UCSD-AML1 (cell line): ENCODE results near the gene OR51V1.
"Not testable (repeated sequence)": the region's sequence is repeated elsewhere in the genome, so short reads cannot be mapped to it uniquely, and the experiment has no call there.

Experiments used
- DNase-seq: peaks from one replicate; lab custom pipeline; 2025; ENCODE audit not compliant: unreplicated experiment; lab: John Stamatoyannopoulos, UW

The OR51V1 gene

DNA sequence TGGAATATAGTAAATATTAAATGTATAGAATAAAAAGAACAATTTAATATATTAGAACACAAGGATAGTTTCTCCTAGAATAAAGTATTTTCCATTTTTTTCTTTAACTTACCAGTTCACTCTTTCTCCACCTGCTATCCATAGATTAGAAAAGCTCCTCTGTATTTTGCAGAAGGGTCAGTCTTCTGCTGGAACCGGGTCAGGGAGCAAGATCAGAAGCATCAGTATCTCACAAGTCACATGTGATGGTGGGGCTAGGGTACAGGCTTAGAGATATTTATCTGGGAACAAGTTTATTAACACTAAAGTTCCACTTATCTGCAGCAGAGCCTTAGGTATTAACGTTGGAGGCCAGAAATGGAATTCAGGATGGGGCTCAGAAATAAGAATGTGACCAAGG is 28.6 kb downstream of the OR51V1 start:
- DNase-seq, result no peak

DNA sequence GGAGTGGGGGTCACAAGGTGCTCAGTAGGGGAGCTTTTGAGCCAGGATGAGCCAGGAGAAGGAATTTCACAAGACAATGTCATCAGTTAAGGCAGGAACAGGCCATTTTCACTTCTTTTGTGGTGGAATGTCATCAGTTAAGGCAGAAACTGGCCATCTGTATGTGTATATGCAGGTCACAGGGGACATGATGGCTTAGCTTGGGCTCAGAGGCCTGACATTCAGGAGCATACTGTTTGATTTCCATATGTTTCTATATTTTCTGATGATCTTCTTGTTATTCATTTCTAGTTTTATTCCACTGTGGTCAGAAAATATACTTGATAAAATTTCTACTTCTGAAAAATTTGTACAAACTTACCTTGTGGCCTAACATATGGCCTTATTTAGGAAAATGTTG is 34.6 kb downstream of the OR51V1 start:
- DNase-seq, result not testable (repeated sequence)

DNA sequence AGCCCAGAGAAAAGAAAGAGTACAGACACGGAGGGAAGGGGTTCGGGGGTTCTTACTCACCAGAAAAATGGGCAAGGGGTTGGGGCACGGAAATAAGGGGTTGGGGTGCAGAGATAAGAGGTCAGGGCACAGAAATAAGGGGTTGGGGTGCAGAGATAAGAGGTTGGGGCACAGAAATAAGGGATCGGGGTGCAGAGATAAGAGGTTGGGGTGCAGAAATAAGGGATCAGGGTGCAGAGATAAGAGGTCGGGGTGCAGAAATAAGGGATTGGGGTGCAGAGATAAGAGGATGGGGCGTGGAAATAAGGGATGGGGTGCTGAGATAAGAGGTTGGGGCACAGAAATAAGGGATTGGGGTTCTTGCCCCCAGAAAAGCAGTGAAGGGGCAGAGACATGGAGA is 35.7 kb downstream of the OR51V1 start:
- not testable (repeated sequence) for DNase-seq

DNA sequence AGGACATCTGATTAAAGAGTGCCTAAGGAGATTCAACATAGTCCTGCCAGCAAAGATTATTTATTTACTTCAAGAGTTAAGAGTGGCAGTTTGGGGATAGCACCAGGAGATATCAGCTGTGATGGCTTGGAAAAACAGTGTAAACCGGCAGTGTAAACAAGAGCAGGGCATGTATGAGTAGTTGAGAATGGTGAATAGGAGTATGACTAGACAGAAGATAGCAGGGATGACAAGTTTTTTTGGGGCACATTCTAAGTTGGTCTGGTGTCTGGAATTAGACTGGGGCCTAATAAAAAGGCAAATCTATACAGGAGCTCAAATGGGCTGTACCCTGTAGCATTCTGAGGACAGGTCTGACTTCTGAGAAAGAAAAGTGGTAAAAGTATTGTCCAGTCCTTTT is 39.4 kb downstream of the OR51V1 start:
- DNase-seq, result not testable (repeated sequence)

DNA sequence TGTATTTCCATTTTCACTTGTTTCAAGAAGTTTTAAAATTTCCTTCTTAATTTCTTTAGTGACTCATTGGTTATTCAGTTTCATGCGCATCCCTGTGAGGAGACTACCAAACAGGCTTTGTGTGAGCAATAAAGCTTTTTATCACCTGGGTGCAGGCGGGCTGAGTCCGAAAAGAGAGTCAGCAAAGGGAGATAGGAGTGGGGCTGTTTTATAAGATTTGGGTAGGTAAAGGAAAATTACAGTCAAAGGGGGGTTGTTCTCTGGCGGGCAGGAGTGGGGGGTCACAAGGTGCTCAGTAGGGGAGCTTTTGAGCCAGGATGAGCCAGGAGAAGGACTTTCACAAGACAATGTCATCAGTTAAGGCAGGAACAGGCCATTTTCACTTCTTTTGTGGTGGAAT is 40.3 kb downstream of the OR51V1 start:
- not testable (repeated sequence) for DNase-seq

DNA sequence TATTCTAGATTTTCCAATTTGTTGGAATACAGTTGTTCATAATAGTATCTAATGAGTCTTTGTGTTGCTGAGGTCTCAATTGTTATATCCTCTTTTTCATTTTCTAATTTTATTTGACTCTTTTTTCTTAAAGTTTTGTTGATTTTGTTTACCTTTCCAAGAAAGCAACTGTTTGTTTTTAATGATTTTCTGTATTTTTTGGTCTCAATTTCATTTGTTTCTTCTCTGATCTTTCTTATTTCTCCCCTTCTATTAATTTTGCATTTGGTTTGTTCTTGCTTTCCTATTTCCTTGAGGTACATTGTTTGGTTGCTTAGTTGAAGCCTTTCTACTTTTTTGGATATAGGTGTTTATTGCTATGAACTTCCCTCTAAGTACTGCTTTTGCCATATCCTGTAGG is 40.7 kb downstream of the OR51V1 start:
- no peak for DNase-seq

DNA sequence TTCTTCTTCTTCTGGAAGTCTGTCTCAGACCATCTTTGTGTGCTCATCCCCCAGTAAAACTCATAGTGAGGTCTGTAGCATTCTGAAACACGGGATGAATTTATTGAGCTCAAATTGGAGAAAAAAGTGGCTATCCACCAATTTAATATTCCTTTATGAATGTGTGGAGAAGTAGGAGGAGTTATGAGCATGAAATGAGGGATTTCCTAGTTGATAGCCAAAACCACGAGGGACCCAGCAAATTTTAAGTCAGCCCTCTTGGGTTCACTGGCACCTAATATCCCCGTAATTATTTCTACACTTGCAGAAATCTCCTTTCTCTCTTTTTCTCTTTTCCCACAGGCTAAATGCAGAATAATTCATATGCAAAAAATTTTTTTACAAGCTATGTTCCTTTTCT is 45.8 kb downstream of the OR51V1 start, which contains the start of gene OR52A1:
Gene OR52A1, minus strand, starts transcription at position 101 of the 400 bp plus-strand sequence. CDS start 2,388 bp downstream, outside the sequence.
- no peak for DNase-seq

DNA sequence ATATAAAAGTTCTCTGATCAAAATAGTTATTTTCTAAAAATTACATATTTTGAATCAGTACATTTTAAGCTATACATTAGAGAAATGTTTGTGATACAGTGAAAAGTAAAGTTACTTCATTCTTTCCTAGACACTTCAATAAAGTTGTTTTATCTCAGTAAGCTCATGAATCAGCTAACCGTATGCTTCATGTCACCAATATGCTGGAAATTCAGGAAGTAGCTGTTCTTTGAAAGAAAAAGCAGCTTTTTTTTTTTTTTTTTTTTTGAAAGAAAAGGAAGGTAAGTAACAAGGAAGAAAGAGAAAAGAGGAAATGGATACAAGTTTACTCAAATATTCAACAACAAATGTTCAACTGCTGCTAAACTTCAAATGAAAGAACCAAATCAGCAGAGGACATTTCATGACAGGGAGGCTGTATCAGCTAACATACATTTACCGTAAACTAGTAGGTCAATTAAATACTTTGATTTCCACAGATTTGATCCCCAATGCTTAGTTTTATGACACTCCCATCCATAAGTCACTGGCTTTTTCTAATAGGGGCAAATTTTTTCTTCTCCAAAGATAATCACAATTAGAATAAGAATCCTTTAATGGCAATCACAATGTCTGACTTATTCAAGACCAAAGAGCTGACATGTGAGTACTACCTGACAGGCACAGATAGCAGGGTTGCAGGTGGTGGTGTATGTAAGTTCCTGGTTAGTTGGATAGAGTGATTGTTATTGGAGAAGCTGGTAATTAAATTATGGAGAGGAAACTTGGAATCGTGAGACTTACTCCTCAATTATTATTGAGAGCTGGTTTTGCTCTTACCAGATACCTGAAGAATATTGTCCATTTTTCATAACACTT is 46.7 kb downstream of the OR51V1 start:
- no peak for DNase-seq

DNA sequence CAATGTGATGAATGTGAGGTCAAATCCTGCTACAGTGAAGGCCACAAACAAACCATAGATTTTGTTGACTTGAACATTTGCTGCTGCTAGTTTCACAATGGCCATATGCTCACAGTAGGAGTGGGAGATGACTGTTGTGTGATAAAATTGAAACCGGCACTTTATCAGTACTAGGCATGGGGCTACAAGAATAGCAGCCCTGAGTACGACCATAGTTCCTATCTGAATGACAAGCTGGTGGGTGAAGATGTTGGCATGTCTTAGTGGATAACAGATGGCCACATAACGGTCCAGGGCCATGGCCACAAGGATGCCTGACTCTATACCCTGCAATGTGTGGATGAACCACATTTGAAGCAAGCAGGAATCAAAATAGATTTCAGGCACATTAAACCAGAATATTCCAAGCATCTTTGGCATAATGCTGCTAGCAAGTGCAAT is 48.7 kb downstream of the OR51V1 start:
- no peak for DNase-seq
